ENCODE measurements around the gene MYO10.

Gene MYO10

DNA sequence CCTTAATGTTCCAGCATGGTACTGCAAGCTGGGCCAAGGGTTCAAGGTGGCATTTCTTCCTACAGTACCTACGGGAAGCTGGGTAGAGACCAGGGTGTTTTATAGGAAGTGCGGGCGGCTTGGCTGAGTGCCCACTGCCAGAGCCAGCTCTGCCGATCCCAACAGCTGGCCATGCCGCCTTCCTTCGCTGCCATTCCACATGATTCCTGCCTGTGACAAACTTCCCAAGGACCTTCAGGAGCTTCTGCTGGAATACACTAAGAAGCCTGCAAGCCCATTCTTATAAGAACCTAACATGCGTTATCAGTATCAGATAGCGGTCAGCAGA lies 22.0 kb downstream of the MYO10 start:
- DNase-seq = no peak

DNA sequence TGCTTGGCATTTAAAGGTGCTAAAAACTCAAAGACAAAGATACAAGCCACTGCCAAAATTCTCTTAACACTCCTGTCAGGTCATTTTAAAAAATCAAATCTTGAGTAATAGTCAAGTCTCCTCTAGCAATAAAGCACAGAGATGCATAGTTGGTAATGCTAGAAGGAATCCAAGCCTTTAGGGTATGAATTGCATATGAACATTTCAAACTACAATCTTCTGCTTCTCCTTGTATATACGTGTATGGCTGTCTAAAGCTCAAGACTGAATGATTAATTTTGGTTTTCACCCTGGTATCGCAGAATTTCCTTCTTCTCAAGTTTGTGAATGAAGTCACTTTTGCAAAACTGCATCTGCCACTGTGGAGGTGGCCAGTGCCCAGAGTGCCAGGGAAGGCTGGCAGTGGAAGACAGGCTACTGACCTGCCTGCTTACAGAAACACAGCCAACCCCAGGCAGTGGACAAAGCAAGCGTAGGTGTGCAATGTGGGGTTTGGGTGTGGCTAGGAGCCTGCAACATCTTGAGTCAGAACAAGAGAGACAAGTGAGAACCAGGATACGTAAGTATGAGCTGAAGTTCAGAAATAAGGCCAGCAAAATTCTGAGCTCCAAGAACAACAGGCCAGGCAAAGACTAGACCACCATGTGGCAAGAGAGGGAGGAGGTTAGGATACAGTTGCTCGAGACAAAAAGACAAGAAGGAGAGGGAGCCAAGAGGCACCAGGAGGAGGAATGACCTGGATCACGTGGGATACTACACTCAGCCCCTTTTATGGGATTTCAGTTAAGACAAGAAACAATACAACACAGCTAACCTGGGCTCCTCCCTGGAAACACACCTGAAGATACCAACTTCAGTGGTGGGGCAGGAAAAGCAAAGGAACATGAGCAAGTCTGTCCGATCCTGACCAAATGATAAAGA lies 22.6 kb downstream of the MYO10 start:
- DNase-seq = no peak

DNA sequence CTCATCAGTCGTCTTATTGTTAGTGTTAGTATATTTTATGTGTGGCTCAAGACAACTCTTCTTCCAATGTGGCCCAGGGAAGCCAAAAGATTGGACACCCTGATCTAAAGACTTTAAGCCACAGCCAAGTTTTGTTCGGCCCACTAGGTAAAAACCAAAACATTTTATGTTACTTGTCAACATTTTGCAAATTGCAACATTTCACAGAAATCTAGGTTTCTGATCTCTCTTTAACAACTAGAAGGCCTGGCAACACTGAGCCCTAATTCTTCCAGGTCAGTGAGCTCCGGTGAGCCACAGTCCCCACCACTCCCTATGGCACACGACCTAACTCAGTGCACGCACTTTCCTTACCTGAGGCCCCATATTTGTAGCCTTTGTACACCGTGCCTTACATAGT lies 24.0 kb downstream of the MYO10 start:
- DNase-seq = no peak

DNA sequence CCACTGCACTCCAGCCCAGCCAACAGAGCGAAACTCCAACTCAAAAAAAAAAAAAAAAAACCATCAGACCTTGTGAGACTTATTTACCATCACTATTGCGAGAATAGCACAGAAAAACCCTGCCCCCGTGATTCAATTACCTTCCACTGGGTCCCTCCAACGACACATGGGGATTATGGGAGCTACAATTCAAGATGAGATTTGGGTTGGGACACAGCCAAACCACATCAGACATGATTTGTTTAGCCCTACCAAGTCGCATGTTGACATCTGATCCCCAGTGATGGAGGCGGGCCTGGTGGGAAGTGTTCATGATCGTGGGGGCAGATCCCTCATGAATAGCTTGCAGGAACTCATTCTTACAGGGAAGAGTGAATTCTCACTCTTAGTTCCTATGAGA lies 26.6 kb downstream of the MYO10 start:
- DNase-seq = no peak

DNA sequence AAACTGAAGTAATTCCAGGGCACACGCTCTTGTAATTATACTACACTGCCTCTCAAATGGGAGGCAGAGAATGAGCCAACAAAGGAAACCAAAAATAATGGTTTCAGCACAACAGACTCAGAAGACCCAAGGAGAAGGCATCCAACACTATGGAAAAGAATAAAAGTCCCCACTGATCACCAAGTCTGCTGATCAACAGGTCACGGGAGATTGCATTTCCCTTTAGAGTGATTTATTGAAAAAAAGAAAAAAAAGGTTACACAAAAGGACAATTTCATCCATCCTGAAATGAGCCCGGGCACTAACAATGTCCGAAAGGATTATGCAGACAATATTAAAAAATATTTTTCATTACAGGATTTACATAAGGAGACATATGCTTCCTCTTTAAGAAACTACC lies 28.8 kb downstream of the MYO10 start:
- DNase-seq = no peak

DNA sequence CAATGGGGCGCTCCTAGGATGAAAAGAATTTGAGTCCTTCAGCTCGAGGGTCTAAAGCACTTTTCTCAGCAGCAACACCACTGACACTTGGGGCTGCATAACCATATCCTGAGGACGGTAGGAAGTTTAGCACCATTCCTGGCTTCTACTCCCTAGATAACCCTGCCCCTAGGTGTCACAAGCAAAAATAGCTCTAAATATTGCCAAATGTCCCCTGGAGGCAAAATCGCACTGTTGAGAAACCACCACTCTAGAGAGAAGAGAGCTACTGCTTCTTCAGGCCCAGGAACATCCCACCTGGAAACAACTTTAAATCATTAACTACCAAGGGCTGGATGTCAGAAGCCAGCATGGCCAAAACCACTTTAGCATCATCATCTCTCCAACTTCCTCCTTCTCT lies 29.8 kb downstream of the MYO10 start:
- DNase-seq = no peak

DNA sequence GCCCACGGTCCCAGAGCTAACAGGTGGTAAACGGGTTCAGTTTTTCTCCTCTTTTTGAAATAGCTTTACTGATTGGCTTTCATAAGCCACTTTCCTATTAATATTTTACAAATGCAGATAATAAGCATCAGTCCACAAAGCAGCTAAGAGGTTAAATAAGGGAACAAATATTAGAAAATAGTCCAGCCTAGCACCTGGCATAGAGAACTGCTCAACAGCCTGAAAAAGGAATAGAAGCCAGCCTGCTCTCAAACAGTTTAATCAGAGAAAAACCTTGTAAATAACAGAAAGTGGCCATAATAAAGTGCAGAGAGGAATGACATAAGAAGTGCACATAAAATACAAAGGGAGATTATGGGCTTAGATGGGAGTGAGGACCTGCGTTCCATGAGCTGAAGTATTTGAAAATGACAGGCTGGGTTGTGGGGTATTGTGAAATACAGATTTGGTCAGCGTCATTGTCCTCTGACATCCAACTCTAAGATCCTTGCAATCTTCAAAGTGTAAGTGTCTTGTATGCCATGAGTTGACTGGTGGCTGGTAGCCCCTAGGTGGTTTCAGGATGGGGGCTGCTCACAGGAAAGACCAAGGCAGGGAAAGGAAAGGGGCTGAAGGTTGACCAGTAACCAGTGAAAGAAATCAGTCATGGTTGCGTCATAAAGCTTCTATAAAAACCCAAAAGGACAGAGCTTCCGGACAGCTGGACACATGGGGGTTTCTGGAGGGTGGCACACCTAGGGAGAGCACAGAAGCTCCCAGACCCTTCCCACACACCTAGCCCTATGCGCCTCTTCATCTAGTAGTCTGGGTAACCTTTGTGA lies 32.4 kb downstream of the MYO10 start:
- DNase-seq = no peak

DNA sequence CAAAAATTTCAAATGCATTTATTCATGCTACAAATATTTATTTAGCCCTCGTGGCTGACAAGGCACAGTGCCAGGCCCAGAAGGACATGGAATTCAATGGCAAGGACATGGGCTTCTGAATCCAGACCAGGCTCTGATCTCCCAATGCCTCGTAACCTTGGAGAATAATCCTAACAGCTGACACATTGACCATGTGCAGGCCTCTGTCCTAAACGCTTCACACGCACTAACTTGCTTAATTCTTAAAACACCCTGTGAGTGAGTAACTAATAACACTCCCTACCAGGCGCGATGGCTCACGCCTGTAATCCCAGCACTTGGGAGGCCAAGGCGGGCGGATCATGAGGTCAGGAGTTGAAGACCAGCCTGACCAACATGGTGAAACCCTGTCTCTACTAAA lies 33.2 kb downstream of the MYO10 start:
- DNase-seq = no peak

DNA sequence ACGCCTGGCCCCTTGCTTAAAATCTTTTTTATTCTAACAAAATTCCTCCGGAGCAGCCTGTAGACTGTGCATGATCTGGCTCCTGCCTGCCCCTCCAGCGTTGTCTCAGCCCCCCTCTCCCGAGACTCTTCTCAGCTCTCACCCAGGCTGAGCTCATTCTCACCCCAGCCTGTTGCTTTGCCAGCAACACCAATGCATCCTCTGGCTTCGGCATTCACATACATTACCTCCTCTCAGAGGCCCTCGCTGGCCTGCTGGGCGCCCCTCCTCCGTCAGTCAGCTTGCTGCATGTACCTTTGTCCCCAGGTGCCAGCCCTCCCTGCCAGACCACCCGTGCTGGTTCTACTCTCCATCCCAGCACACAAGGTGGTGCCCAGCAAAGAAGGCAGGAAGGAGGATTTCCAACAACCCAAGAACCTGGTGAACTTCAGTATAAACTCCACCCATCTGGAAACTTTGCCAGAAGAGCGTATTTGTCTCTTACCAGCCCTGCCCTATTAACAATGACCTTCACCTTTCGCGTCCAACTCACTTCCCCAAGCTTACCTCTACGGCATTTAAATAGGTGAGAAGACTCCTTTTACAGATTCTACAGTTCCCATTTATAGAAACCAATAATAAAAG lies 35.0 kb downstream of the MYO10 start:
- DNase-seq = no peak

DNA sequence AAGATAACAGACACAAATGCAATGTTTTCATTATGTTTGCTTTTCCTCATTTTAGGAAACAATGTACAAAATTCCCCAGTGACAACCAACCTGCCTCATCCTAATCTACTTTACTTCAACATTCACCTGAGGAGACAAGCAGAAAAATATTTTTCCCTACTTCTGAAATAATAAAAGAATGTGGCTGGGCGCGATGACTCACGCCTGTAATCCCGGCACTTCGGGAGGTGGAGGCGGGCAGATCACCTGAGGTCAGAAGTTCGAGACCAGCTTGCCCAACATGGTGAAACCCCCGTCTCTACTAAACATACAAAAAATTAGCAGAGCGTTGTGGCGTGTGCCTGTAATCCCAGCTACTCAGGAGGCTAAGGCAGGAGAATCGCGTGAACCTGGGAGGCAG lies 36.9 kb downstream of the MYO10 start:
- DNase-seq = no peak

DNA sequence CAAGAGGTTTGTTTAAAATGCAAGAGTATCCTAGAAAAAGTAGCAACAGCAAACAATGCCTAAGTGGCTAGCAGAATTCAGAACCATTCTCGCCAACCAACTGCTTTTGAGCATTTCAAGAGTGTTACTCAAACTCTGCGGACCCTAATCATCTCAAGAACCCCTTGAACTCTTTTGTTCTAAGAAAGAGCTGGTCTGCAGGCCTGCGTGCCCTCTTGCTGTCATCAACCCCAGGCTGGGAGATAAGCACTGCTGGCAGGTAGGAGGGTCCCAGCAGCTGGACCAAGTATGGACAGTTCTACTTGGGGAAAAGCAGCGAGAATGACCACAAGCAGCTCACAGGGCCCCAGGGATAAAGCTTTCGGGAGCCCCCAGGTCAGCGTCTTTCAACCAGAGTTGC lies 38.3 kb downstream of the MYO10 start:
- no peak for DNase-seq

DNA sequence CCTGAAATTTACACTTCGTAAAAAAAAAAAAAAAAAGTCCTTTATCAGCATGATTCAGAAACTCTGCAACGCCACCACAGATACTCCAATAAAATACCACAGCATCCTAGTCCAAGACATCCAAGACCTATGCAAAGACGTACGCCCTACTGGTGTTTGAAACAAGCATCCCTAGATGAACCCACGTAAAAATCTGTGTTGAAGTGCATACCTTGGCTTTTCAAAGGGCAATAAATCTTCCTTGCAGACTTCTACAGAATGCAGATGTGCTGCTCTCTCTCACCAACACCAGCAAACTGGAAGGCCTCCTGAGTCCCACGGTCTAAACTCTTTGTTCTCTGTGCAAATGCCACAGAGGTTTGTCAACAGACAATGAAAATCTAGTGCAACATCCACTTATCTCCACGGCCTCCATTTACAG lies 38.8 kb downstream of the MYO10 start:
- DNase-seq = no peak

DNA sequence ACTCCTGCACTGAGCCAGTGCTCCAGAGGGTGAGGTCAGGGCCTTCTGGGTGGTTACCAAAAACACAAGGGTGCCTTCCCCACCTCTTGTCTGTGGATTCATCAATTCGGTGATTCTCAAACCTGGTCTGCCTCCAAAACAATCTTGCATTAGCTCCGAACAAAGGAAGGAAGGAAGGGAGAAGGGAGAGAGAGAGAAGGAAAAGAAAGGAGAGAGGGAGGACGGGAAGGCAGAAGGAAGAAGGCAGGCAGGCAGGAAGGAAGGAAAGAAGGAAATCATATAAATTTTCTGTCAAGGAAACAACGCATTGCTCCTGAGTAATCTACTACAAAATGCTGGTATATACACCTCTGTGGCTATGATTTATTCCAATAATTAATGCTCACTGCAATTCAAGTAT lies 39.3 kb downstream of the MYO10 start:
- no peak for DNase-seq

DNA sequence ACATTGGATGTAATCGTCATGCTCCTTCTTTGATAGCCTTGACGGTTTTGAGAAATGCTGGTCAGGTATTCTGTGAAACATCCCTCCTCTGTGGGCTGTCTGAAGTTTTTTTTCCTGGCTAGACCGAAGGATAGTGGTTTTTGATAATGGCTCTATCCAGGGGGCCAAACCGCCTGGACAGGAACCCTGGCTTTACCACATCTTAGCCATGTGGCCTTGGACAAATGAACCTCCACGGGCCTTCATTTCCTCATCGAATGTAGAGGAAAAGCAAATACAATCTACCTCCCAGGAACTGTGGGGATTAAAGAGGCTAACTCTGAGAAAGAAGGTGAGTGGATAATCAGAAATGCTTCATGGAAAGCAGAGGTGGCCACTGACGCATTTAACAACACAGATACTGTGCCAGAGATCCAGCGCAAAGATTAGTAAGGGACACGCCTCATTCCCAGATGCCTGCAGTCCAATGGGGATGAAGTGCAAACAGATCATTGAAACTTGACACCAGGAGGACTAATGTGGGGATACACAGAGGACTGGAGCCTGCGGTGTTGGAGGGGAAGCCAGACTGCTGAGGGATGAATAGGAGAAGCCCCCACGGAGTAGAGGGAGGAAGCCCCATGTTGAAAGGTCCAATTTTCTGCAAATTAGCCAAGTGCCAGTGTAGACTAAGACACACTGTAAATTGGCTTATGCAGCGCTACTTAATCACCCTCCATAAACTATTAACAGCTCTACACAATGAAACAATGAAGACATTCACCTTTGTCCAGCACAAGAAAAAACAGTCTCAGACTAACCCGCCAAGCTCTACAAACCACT lies 41.6 kb downstream of the MYO10 start:
- DNase-seq = no peak

DNA sequence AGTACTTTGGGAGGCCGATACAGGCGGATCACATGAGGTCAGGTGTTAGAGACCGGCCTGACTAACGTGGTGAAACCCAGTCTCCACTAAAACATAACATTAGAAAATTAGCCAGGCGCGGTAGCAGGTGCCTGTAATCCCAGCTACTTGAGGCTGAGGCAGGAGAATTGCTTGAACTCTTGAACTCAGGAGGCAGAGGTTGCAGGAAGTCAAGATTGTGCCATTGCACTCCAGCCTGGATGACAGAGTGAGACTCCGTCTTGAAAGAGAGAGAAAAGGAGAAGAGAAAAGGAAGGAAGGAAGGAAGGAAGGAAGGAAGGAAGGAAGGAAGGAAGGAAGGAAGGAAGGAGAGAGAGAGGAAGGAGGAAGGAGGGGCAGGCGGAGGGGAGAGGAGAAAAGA lies 45.1 kb downstream of the MYO10 start:
- DNase-seq = no peak

DNA sequence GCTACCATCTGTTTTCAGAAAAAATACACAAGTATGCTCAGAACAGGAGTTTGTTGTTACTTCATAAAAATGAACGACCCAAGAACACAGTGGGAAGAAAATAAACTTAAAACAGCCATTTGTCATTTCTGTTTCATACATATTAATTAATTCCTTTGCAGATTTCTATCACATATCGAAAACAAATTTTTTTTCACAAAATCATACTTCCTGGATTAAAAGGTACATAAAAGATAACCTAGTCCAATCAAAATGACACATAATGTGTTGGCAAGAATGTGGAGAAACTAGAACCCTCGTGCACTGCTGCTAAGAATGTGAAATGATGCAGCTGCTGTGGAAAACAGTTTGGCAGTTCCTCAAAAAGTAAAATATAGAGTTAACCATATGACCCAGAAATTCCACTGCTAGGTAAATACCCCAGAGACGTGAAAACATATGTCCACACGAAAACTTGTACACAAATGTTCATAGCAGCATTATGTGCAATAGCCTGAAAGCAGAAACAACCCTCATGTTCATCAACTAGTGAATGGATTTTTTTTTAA lies 46.0 kb downstream of the MYO10 start:
- no peak for DNase-seq

DNA sequence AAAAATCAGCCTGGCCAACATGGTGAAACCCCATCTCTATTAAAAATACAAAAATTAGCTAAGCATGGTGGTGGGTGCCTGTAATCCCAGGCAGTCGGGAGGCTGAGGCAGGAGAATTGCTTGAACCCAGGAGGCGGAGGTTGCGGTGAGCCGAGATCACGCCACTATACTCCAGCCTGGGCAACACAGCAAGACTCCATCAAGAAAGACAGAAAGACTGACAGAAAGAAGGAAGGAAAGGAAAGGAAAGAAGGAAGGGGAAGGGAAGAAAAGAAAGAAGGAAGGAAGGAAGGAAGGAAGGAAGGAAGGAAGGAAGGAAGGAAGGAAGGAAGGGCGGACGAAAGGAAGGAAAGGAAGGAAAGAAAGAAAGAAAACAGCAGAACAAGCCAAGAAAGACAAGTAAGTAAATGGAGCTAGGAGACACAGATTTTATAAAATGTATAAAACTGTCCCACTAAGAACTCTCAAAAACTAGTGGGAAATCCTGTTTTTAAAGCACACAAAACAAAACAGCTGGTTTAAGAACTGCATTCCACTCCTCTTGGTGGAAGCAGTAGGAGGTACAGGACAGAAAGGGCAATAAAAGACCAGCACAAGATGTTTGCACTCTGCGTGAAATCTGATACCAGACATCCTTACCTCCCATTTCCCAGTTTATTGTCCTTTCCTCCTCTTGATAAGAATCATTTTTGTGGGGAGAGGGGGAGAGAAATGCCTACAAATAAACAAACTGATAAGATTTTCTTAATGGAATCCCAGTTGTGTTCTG lies 46.7 kb downstream of the MYO10 start:
- no peak for DNase-seq

DNA sequence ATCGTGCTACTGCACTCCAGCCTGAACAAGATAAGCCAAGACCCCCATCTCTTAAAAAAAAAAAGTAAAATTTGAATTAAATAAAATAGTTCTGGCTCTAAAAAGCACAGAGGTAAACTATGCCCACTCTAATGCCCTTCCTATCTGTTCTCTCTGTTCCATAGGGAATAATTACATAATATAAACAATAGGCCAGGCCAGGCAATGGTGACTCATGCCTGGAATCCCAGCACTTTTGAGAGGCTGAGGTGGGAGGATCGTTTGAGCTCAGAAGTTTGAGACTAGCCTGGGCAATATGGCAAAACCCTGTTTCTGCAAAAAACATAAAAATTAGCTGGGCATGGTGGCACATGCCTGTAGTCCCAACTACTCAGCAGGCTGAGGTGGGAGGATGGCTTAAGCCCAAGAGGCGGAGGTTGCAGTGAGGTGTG lies 47.4 kb downstream of the MYO10 start:
- DNase-seq = no peak

DNA sequence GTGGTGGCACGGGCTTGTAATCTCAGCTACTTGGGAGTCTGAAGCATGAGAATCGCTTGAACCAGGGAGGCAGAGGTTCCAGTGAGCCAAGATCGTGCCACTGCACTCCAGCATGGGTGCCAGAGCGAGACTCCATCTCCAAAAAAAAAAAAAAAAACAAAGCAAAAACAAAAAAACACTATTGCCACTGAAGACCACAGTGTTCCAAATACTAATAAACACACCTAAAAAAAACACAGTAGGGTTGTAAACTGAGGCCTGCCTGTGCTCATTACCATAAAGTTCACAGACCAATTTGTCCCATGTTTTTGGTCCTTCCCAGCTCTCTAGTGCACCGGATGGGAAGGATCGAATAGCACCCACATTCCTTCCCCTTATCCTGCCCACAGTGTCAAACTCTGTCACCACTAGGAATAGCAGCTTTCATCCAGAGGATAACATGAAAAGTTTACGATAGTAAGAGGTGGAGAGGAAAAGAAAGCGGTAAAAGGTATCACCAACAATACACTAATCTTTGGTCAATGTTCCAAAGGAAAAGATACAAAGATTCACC lies 49.2 kb downstream of the MYO10 start:
- no peak for DNase-seq

DNA sequence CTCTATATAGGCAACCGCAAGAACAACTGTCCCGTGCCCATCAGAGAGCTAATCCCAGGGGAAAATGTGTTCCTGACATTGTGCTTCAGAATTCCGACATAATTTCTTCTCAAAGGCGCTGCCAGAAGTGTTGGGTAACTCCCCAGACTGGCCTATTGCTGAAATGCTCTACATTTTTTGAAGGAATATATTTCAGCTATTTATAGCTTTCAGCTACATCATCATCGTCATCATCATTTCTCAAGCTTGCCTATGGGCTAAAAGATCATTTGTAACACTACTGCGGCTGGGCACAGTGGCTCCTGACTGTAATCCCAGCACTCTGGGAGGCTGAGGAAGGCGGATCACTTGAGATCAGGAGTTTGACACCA lies 49.7 kb downstream of the MYO10 start:
- no peak for DNase-seq

DNA sequence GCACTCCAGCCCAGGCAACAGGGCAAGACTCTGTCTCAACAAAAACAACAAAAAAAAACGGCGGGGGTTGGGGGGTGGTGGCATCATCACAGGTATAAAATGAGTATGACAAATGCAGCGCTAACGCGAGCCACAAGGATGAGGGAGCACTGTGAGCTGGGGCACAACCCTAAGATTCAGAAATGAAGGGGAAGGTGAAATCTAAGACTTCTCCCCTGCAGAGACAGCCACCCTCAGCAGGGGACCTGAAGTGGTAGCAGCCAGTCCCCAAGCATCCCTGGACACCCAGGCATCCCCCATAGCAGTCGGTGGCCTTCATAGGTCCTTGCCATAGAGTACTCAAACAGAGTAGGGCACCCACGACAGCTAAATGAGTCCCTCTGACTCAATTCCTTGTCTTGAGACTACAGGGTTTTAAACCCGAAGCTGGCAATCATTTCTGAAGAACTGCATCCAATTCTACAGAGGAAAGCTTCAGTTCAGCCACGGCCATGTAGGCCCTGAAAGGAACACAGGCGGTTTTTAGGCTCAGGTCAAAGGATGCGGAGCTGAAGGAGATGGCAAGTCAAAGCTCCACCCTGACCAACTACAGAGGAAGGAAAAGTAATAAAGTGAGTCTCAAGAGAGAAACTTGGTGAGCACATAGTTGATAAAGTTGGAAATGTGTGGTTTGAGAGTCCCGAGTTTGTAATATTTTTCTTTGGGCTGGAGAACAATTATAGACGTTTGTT lies 50.3 kb downstream of the MYO10 start:
- no peak for DNase-seq

Data from stimulated activated naive CD4-positive, alpha-beta T cell (primary cell).